ENCODE results near the gene EXOC5.

- TF ChIP-seq CTCF (IDR thresholded peaks at IDR 0.05; ENCODE audit: borderline replicate concordance, extremely low read depth, low read length, poor library complexity, severe bottlenecking) (no peak), EZH2 (IDR thresholded peaks at IDR 0.05; ENCODE audit: borderline replicate concordance, low read depth, low read length, severe bottlenecking) (no peak)
Measured at GRCh38 chr14:57268161-57269069, at the start of gene EXOC5, which contains the start of gene AP5M1.

Data from DND-41 (cell line).